ENCODE data around the gene NLGN2. TPM values are rescaled to one million over a fixed set of nuclear protein-coding genes. Genes with fewer than 3 reads are reported as not detected.

The NLGN2 gene
- total RNA-seq, 1 donor from 2014 or later, result 34.3 TPM

- Histone ChIP-seq H3K4me3 (no peak within 1 kb of the TSS), H3K36me3 (no peaks in the 10 kb centered on the region), H3K4me1 (no peaks in the 10 kb centered on the region), H3K27ac (no peak within 1 kb of the TSS), H3K9me3 (no peaks in the 10 kb centered on the region), H3K27me3 (no peaks in the 10 kb centered on the region)
- intact Hi-C loops (cut with DNase I), result no loop called here
- no peak for DNase-seq (ENCODE audit: low spot score in 2 of 2)
- TF ChIP-seq CTCF (IDR thresholded peaks at IDR 0.05), result no peak
Measured at GRCh38 chr17:7428557-7428956, 20.9 kb downstream of the NLGN2 start, which contains the start of gene SPEM3. SPEM3 (plus strand) TSS chr17:7428857; CDS start chr17:7428903, 46 bp downstream.

GRCh38 chr17:7429722-7430121, 22.1 kb downstream of the NLGN2 start:
- H3K4me1 ChIP-seq, result no peaks in the 10 kb centered on the region
- H3K9me3 ChIP-seq, result no peaks in the 10 kb centered on the region
- H3K4me3 ChIP-seq, result no peak overlapping the region
- H3K27me3 ChIP-seq, result no peaks in the 10 kb centered on the region
- DNase-seq (ENCODE audit: low spot score in 2 of 2), result no peak
- intact Hi-C loops (cut with DNase I), result no loop called here
- no peaks in the 10 kb centered on the region for H3K36me3 ChIP-seq
- TF ChIP-seq CTCF (IDR thresholded peaks at IDR 0.05), result no peak
- no peak overlapping the region for H3K27ac ChIP-seq

GRCh38 chr17:7431231-7431630, 23.6 kb downstream of the NLGN2 start:
- Histone ChIP-seq H3K27me3 (no peaks in the 10 kb centered on the region), H3K4me1 (peaks cover under 1 to 9% of the 10 kb centered on the region in 2 donors), H3K27ac (no peak overlapping the region), H3K36me3 (no peaks in the 10 kb centered on the region), H3K4me3 (no peak overlapping the region), H3K9me3 (no peaks in the 10 kb centered on the region)
- no peak for DNase-seq (ENCODE audit: low spot score in 2 of 2)
- intact Hi-C loops (cut with DNase I), result no loop called here
- TF ChIP-seq CTCF (IDR thresholded peaks at IDR 0.05), result no peak

GRCh38 chr17:7432296-7432695, 24.7 kb downstream of the NLGN2 start:
- no peak for TF ChIP-seq CTCF (IDR thresholded peaks at IDR 0.05)
- no peaks in the 10 kb centered on the region for H3K9me3 ChIP-seq
- peaks cover 11 to 18% of the 10 kb centered on the region in 2 donors for H3K4me1 ChIP-seq
- no peaks in the 10 kb centered on the region for H3K36me3 ChIP-seq
- H3K27ac ChIP-seq, result no peak overlapping the region
- no peaks in the 10 kb centered on the region for H3K27me3 ChIP-seq
- intact Hi-C loops (cut with DNase I), result no loop called here
- no peak for DNase-seq (ENCODE audit: low spot score in 2 of 2)
- no peak overlapping the region for H3K4me3 ChIP-seq

GRCh38 chr17:7435676-7436555, 28.3 kb downstream of the NLGN2 start:
- Histone ChIP-seq H3K4me3 (peak overlapping the region; percentile 59 to 69), H3K27me3 (peaks cover 14% of the 10 kb centered on the region), H3K36me3 (no peaks in the 10 kb centered on the region), H3K9me3 (no peaks in the 10 kb centered on the region), H3K4me1 (peaks cover 18 to 36% of the 10 kb centered on the region in 2 donors), H3K27ac (peak overlapping the region; percentile 45 to 52)
- intact Hi-C loops (cut with DNase I), result loop anchor here (1.0 to 2.0 kb wide), 4 partner anchors 19 to 125 kb away; partner anchors contain the start of genes KCTD11, SENP3 and TMEM256
- no peak for TF ChIP-seq CTCF (IDR thresholded peaks at IDR 0.05)
- DNase-seq (ENCODE audit: low spot score in 2 of 2), result peak in 1 of 2 donors; percentile 74

Measured in ascending aorta (tissue), 2 donors.